Liver (tissue), 9 donors: ENCODE data around the gene SPPL2C. TPM values are rescaled to one million over a fixed set of nuclear protein-coding genes. Genes with fewer than 3 reads are reported as not detected.

Experiments used
- DNase-seq: peaks from one replicate; pipeline ENCODE4 v3.0.0-alpha.2; 2017; ENCODE audit warnings: low spot score
- H3K27ac ChIP-seq, 2 donors: one replicate each; pipeline ENCODE4 v1.7.0; 2013; ENCODE audit warnings: inconsistent platforms in 2 of 2, low read length in 2 of 2, control low read depth in 1 of 2, low read depth in 1 of 2, mild to moderate bottlenecking in 1 of 2
- H3K27me3 ChIP-seq, 4 donors: one replicate each; pipeline versions ENCODE4 v1.6.1 to v1.7.0; 2013; ENCODE audit warnings: low read length in 3 of 4, inconsistent platforms in 1 of 4, mild to moderate bottlenecking in 1 of 4, moderate library complexity in 1 of 4; ENCODE audit not compliant: control insufficient read depth in 4 of 4, insufficient read depth in 4 of 4
- H3K36me3 ChIP-seq, 4 donors: one replicate each; pipeline versions ENCODE4 v1.6.1 to v1.7.0; 2013; ENCODE audit warnings: low read length in 3 of 4, mild to moderate bottlenecking in 3 of 4, low read depth in 1 of 4, moderate library complexity in 1 of 4; ENCODE audit not compliant: control insufficient read depth in 4 of 4, insufficient read depth in 3 of 4
- H3K4me1 ChIP-seq, 4 donors: one replicate each; pipeline versions ENCODE4 v1.6.1 to v1.7.0; 2013; ENCODE audit warnings: low read length in 3 of 4, mild to moderate bottlenecking in 3 of 4, moderate library complexity in 1 of 4; ENCODE audit not compliant: control insufficient read depth in 4 of 4, insufficient read depth in 4 of 4
- H3K4me3 ChIP-seq, 3 donors: one replicate each; pipeline versions ENCODE4 v1.6.1 to v1.7.0; 2013; ENCODE audit warnings: low read length in 3 of 3, control low read depth in 1 of 3, low read depth in 1 of 3, mild to moderate bottlenecking in 1 of 3
- H3K9ac ChIP-seq, 2 donors: one replicate each; pipeline ENCODE4 v1.7.0; 2013; ENCODE audit warnings: low read length in 2 of 2, mild to moderate bottlenecking in 2 of 2, moderate library complexity in 2 of 2, control low read depth in 1 of 2, low read depth in 1 of 2
- H3K9me3 ChIP-seq, 4 donors: one replicate each; pipeline versions ENCODE4 v1.6.1 to v1.7.0; 2013; ENCODE audit warnings: low read length in 3 of 4; ENCODE audit not compliant: control insufficient read depth in 4 of 4
- CTCF ChIP-seq: fragments of 150-350 bp; IDR thresholded peaks from 2 replicates; pipeline ENCODE4 v1.5.1; 2017; ENCODE audit warnings: improper control_type of control experiment, low read depth, low read length; ENCODE audit not compliant: missing input control
- FOXA1 ChIP-seq: IDR thresholded peaks from 2 replicates; pipeline ENCODE4 v1.6.1; 2016; ENCODE audit warnings: antibody characterized with exemption
- GABPA ChIP-seq, 2 donors: IDR thresholded peaks in 1 of 2; conservative IDR thresholded peaks in 1 of 2; 2 replicates each; pipeline ENCODE4 v1.6.1; 2016; ENCODE audit warnings: antibody characterized with exemption in 2 of 2, mild to moderate bottlenecking in 1 of 2, moderate library complexity in 1 of 2
- HNF4A ChIP-seq, 2 donors: conservative IDR thresholded peaks; 2 replicates each; pipeline ENCODE4 v1.6.1; 2016; ENCODE audit warnings: antibody characterized with exemption in 2 of 2, mild to moderate bottlenecking in 2 of 2
- HNF4G ChIP-seq: IDR thresholded peaks from 2 replicates; pipeline ENCODE4 v1.6.1; 2016; ENCODE audit warnings: antibody characterized with exemption
- JUND ChIP-seq, 2 donors: IDR thresholded peaks; 2 replicates each; pipeline ENCODE4 v1.6.1; 2016; ENCODE audit warnings: antibody characterized with exemption in 2 of 2
- MAX ChIP-seq: IDR thresholded peaks from 2 replicates; pipeline ENCODE4 v1.6.1; 2016; ENCODE audit warnings: antibody characterized with exemption
- NR2F2 ChIP-seq: IDR thresholded peaks from 2 replicates; pipeline ENCODE4 v1.6.1; 2016; ENCODE audit warnings: antibody characterized with exemption
- RAD21 ChIP-seq, 2 donors: IDR thresholded peaks; 2 replicates each; pipeline ENCODE4 v1.6.1; 2016; ENCODE audit warnings: antibody characterized with exemption in 2 of 2, mild to moderate bottlenecking in 2 of 2
- REST ChIP-seq: IDR thresholded peaks from 2 replicates; pipeline ENCODE4 v1.6.1; 2016; ENCODE audit warnings: antibody characterized with exemption, mild to moderate bottlenecking
- RXRA ChIP-seq, 2 donors: IDR thresholded peaks; 2 replicates each; pipeline ENCODE4 v1.6.1; 2017 to 2018; ENCODE audit warnings: antibody characterized with exemption in 2 of 2, mild to moderate bottlenecking in 1 of 2
- SP1 ChIP-seq: IDR thresholded peaks from 2 replicates; pipeline ENCODE4 v1.6.1; 2018; ENCODE audit warnings: antibody characterized with exemption, mild to moderate bottlenecking
- TAF1 ChIP-seq: conservative IDR thresholded peaks from 2 replicates; pipeline ENCODE4 v1.6.1; 2016; ENCODE audit warnings: antibody characterized with exemption, mild to moderate bottlenecking
- YY1 ChIP-seq: IDR thresholded peaks from 2 replicates; pipeline ENCODE4 v1.6.1; 2016; ENCODE audit warnings: antibody characterized with exemption, mild to moderate bottlenecking
- ZBTB33 ChIP-seq: IDR thresholded peaks from 2 replicates; pipeline ENCODE4 v1.6.1; 2016; ENCODE audit warnings: antibody characterized with exemption
- WGBS: extraction: QIAGEN DNeasy Blood & Tissue Kit; methylation state at CpG from one replicate; pipeline ENCODE4 v1.1.7; 2013; 5-methylcytosine and 5-hydroxymethylcytosine counted together
- polyA plus RNA-seq, 2 donors: library from polyadenylated mRNA; stranded (reverse) in 1 of 2; unstranded in 1 of 2; fragments of 200-250 nt in 1 of 2; fragments of >200 nt in 1 of 2; fragmentation: Nextera tagmentation in 1 of 2; extraction: Ambion mirVana in 1 of 2; gene quantifications; one replicate each; pipeline versions ENCODE4 v1.2.1 to v1.2.3, GENCODE V29; 2013 to 2015
- total RNA-seq, 2 donors: library from RNA; depleted of rRNA; stranded (reverse); fragments of >200 nt; gene quantifications; one replicate each; pipeline ENCODE4 v1.2.3, GENCODE V29; 2014
- TF ChIP-seq, protein P1 (sequence below): IDR thresholded peaks from 2 replicates; pipeline ENCODE4 v1.6.1; 2016; ENCODE audit warnings: antibody characterized with exemption
- donor health status: healthy.
- donor health status: healthy.
- donor health status: healthy.
- donor health status: healthy.
- donor health status: healthy.

The SPPL2C gene
- total and polyA plus RNA-seq, 4 donors: not detected

DNA sequence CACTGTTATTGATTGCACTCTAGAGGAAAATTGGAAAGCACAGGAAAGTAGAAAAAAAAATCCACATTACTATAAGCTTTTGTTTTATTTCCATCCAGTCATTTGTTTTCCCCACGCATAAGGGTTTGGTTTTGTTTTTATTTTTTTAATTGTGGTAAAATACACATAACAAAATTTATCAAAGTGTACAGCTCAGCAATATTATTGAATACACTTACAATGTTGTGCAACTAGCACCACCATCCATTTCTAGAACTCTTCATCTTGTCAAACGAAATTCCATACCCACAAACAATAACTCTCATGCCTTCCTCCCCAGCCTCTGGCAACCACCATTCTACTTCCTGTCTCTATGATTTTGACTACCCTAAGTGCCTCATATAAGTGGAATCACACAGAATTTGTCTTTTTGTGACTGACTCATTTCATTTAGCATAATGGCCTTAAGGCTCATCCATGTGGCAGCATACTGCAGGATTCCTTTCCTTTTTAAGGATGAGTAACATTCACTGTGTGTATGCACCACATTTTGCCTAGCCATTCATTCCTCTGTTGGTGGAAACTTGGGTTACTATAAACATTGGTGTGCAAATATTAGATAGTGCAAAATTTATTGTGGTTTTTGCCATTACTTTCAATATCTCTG lies 11.1 kb downstream of the SPPL2C start:
- no peak overlapping the region for H3K9ac ChIP-seq
- no peaks in the 10 kb centered on the region for H3K36me3 ChIP-seq
- WGBS: 70% methylated on average over 2 of the region's 2 CpGs
- H3K27ac ChIP-seq: no peak overlapping the region
- no peaks in the 10 kb centered on the region for H3K4me1 ChIP-seq
- no peak for TF ChIP-seq JUND (IDR thresholded peaks at IDR 0.05)
- no peak for TF ChIP-seq GABPA (IDR thresholded peaks at IDR 0.05 in 1 of 2, conservative IDR thresholded peaks at IDR 0.05 in 1 of 2)
- no peak for TF ChIP-seq REST
- no peak for TF ChIP-seq RXRA (IDR thresholded peaks at IDR 0.05)
- TF ChIP-seq RAD21 (IDR thresholded peaks at IDR 0.05): no peak
- no peak for TF ChIP-seq FOXA1
- TF ChIP-seq NR2F2: no peak
- TF ChIP-seq HNF4A (conservative IDR thresholded peaks at IDR 0.05): no peak
- TF ChIP-seq ZBTB33: no peak
- no peak for TF ChIP-seq CTCF
- no peak for TF ChIP-seq YY1
- TF ChIP-seq HNF4G: no peak
- TF ChIP-seq SP1: no peak
- no peak for TF ChIP-seq MAX
- TF ChIP-seq, protein P1, sequence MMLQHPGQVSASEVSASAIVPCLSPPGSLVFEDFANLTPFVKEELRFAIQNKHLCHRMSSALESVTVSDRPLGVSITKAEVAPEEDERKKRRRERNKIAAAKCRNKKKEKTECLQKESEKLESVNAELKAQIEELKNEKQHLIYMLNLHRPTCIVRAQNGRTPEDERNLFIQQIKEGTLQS: no peak
- TF ChIP-seq TAF1: no peak
- H3K4me3 ChIP-seq: no peak overlapping the region
- H3K9me3 ChIP-seq: peaks cover 0 to under 1% (median 0%) of the 10 kb centered on the region in 4 donors
- peaks cover 0 to 2% (median 0%) of the 10 kb centered on the region in 4 donors for H3K27me3 ChIP-seq
- no peak for DNase-seq
